SU-DHL-6 (cell line): ENCODE data around the gene NDUFA3.

Experiments
- EZH2phosphoT487 ChIP-seq: fragments of 200-600 bp; sonication (generic), shearing (Covaris generic); conservative IDR thresholded peaks from 2 replicates; pipeline ENCODE4 v1.6.1; 2018; ENCODE audit warnings: mild to moderate bottlenecking, antibody characterized with exemption, low read length, moderate library complexity, mixed read lengths
- TF ChIP-seq, protein P1 (sequence below): fragments of 200-600 bp; sonication (generic); IDR thresholded peaks from one replicate; pipeline ENCODE4 v1.5.1; 2017; ENCODE audit warnings: antibody characterized with exemption, mild to moderate bottlenecking, low read length, moderate library complexity; ENCODE audit not compliant: insufficient read depth, poor library complexity, severe bottlenecking

DNA sequence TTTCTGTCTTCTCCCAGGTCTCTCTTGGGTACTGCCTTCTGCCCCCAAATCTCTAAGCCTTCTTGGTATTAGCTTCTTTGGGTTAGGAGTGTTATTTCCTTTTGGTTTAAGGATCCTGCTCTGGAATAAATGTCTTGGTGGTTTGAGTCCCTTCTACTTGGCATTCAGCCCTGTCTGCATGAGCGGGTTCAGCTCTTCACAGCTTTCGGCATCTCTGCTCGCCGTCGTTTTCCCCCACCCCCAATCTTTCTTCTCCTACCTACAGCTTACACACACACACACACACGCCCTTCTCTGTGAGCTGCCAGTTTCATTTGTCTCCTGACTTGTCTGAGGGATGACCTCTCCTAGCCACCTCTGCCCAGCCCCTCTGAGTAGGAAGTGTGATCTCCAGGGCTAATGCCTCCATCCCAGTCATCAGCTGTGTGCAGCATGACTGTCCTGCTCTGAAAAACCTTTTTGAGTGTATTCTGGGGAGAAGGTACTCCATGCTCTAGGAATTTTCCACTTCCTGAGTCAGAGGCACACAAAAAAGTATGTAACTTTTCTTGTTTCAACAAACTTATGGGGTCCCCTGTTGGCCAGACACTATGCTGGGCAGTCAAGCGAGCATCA lies 39.6 kb downstream of the NDUFA3 start:
- TF ChIP-seq, protein P1, sequence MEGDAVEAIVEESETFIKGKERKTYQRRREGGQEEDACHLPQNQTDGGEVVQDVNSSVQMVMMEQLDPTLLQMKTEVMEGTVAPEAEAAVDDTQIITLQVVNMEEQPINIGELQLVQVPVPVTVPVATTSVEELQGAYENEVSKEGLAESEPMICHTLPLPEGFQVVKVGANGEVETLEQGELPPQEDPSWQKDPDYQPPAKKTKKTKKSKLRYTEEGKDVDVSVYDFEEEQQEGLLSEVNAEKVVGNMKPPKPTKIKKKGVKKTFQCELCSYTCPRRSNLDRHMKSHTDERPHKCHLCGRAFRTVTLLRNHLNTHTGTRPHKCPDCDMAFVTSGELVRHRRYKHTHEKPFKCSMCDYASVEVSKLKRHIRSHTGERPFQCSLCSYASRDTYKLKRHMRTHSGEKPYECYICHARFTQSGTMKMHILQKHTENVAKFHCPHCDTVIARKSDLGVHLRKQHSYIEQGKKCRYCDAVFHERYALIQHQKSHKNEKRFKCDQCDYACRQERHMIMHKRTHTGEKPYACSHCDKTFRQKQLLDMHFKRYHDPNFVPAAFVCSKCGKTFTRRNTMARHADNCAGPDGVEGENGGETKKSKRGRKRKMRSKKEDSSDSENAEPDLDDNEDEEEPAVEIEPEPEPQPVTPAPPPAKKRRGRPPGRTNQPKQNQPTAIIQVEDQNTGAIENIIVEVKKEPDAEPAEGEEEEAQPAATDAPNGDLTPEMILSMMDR = no peak
- no peak for TF ChIP-seq EZH2phosphoT487
